Tibial nerve (tissue), 4 donors: ENCODE measurements around the gene BNIP2.

Experiments used
- CTCF ChIP-seq, 5 experiments: fragments of 200-600 bp in 3 of 5; fragments of 450-650 bp in 2 of 5; sonication (generic) in 3 of 5; IDR thresholded peaks; one replicate each; pipeline ENCODE4 v1.5.1; 2016 to 2019; ENCODE audit warnings: antibody characterized with exemption in 5 of 5, mild to moderate bottlenecking in 3 of 5, moderate library complexity in 2 of 5
- EP300 ChIP-seq, 2 donors: sonication (generic); formaldehyde crosslinking; IDR thresholded peaks; one replicate each; pipeline ENCODE4 v1.6.1; 2017; ENCODE audit warnings: antibody characterized with exemption in 2 of 2, mild to moderate bottlenecking in 1 of 2
- POLR2A ChIP-seq, 2 donors: fragments of 450-650 bp; IDR thresholded peaks; one replicate each; pipeline ENCODE4 v1.6.1; 2017; ENCODE audit warnings: antibody characterized with exemption in 2 of 2, mild to moderate bottlenecking in 2 of 2, moderate library complexity in 2 of 2

DNA sequence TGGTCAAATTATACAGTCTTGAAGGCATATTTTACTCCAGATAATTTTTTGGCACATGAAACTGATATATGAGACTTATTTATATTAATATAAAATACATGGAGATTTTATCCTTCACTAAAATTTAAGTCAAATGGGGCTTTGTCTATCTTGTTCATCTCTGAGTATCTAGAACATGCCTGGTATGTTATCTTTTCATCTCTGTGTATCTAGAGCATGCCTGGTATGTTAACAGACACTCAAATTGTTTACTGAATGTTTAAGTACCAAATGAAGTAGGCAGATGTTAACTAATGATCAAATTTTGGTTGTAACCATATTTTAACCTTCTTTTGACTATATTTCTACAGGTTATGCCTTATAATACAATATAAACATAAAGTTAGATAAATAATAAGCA is 39.5 kb downstream of the BNIP2 start:
- TF ChIP-seq EP300 (IDR thresholded peaks at IDR 0.05), result no peak
- no peak for TF ChIP-seq POLR2A (IDR thresholded peaks at IDR 0.05)
- TF ChIP-seq CTCF (IDR thresholded peaks at IDR 0.05), result no peak
